ENCODE data around the gene CBLB. TPM values are rescaled to one million over a fixed set of nuclear protein-coding genes. Genes with fewer than 3 reads are reported as not detected.

CBLB gene
- total RNA-seq, 2 experiments from 2014 or later: 104 to 113 TPM

DNA sequence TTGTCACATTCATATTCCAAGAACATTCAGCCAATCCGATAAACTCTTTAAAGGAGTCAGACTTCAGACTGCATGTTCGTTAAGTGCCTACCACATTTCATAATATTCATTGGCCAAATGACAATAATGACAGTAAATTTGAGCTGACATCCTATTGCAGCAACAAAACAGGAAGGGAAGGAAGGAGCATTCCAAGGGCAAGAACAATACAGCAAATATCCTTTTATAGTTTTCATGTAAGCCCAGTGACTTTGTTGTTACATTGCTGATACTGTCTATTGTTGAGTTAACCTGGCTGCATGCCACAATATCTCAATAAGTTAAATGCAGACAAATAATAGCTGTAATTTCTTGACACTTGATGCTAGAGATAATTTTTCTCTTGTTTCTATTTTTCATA, 16.4 kb upstream of the CBLB start:
- no peak for ATAC-seq
- intact Hi-C loops (cut with micrococcal nuclease): no loop called here
- DNase-seq: no peak
- Mint-ChIP-seq H3K9me3 (peaks cover under 1% of the 10 kb centered on the region), H3K4me1 (ENCODE audit: low read depth) (peaks cover 19% of the 10 kb centered on the region), H3K27ac (no peak overlapping the region), H3K36me3 (ENCODE audit: low read depth) (peaks cover 4% of the 10 kb centered on the region), H3K4me3 (no peak overlapping the region), H3K27me3 (no peaks in the 10 kb centered on the region)
- CTCF ChIA-PET: no interaction called here
- TF ChIP-seq, protein P1, sequence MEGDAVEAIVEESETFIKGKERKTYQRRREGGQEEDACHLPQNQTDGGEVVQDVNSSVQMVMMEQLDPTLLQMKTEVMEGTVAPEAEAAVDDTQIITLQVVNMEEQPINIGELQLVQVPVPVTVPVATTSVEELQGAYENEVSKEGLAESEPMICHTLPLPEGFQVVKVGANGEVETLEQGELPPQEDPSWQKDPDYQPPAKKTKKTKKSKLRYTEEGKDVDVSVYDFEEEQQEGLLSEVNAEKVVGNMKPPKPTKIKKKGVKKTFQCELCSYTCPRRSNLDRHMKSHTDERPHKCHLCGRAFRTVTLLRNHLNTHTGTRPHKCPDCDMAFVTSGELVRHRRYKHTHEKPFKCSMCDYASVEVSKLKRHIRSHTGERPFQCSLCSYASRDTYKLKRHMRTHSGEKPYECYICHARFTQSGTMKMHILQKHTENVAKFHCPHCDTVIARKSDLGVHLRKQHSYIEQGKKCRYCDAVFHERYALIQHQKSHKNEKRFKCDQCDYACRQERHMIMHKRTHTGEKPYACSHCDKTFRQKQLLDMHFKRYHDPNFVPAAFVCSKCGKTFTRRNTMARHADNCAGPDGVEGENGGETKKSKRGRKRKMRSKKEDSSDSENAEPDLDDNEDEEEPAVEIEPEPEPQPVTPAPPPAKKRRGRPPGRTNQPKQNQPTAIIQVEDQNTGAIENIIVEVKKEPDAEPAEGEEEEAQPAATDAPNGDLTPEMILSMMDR (IDR thresholded peaks at IDR 0.05): no peak
- POLR2A ChIA-PET: interaction anchor here (0.9 kb wide), 1 partner anchor 146 kb away, joined by 3 read pairs; no protein-coding TSS in a partner anchor

DNA sequence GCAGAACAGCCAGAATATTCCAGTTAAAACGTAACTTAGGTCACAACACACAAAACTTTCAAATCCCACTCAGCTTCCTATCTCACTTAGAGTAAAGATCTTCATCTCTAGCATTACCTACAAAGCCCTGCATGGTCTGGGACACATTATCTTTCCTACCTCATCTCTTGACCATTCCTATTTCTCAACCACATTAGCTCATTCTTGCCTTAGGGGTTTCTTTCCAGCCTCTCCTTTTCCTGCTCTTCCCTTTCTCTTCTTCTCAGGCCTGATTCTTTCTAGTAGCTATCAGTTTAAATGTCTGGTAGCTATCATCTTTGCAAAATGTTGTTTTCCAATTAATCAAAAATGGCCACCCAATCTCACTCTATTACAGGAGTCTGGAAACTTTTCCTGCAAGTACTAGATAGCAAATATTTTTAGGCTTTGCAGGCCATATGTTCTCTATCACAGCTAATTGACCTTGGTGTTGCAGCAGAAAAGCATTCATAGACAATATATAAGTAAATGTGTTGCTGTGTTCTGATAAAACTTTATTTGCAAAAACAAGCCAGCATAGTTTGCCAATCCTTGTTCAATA, 15.1 kb upstream of the CBLB start:
- ChIA-PET POLR2A (no interaction called here), CTCF (interaction anchor here (1.0 to 1.1 kb wide), 2 partner anchors 9 to 197 kb away, joined by 3 to 4 read pairs; no protein-coding TSS in a partner anchor)
- Mint-ChIP-seq H3K27me3 (no peaks in the 10 kb centered on the region), H3K36me3 (ENCODE audit: low read depth) (peaks cover 5% of the 10 kb centered on the region), H3K9me3 (peaks cover 2% of the 10 kb centered on the region), H3K27ac (no peak overlapping the region), H3K4me3 (peak overlapping the region; percentile 78), H3K4me1 (ENCODE audit: low read depth) (peaks cover 19% of the 10 kb centered on the region)
- TF ChIP-seq, protein P1 (IDR thresholded peaks at IDR 0.05): no peak
- DNase-seq (no peak), ATAC-seq (no peak)
- intact Hi-C loops (cut with micrococcal nuclease): no loop called here

DNA sequence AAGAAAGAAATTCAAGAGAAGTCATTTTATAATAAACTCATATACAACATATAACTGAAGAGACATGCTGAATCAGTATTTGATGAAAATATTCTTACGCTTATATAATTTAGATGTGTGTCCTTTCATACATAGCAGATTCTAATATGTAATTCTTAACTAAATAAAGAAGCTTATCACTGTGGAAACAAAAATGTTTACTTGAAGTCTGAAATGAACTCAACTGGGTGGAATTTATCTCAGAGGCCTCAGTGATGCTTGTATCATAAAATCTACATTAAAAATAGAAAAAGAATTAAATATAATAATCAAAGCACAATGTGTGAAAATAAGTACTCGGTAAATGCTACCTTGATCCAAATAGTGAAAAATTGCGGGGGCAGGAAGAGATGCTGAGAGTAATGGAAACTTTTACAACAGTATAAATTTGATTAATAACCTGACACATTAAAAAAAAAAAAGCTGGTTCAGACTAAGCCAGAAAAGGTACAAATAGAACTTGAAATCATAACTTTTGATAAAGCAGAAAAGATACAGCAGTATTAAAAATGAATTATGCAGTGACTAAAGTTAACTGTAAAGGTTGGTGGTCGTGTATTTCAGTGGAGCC, 12.0 kb upstream of the CBLB start:
- H3K4me3 Mint-ChIP-seq: no peak overlapping the region
- DNase-seq: no peak
- H3K36me3 Mint-ChIP-seq (ENCODE audit: low read depth): peaks cover 5% of the 10 kb centered on the region
- no peak overlapping the region for H3K27ac Mint-ChIP-seq
- ChIA-PET CTCF (interaction anchor here (1.2 kb wide), 1 partner anchor 9 kb away, joined by 4 read pairs; no protein-coding TSS in a partner anchor), POLR2A (no interaction called here)
- peaks cover 46% of the 10 kb centered on the region for H3K4me1 Mint-ChIP-seq (ENCODE audit: low read depth)
- TF ChIP-seq, protein P1 (IDR thresholded peaks at IDR 0.05): no peak
- peaks cover 2% of the 10 kb centered on the region for H3K9me3 Mint-ChIP-seq
- intact Hi-C loops (cut with micrococcal nuclease): no loop called here
- H3K27me3 Mint-ChIP-seq: no peaks in the 10 kb centered on the region
- no peak for ATAC-seq

DNA sequence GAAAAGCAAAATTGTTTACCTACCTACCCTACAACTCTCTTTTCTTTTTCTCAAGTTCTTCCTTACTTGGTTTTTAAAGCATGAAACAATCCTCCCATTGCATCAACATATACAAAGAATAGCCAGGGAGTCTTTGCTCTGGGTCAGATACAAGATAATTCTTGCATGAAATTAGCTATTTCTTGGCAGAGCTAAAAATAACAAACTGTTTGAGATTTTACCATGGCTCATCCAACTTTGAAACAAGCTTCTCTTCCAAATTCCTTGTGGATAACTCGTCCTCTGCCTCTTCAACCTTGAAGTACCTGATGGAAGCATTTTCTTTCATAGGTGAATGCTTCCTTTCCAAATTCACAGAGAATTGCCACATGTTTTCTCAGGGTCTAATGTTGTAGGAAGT, 9.2 kb upstream of the CBLB start:
- POLR2A ChIA-PET: no interaction called here

More for the DNA sequence above, 9.2 kb upstream of the CBLB start:
- H3K36me3 Mint-ChIP-seq (ENCODE audit: low read depth): peaks cover 5% of the 10 kb centered on the region
- peak overlapping the region; percentile 14 for H3K4me3 Mint-ChIP-seq
- ATAC-seq (no peak), DNase-seq (no peak)
- CTCF ChIA-PET: no interaction called here
- H3K4me1 Mint-ChIP-seq (ENCODE audit: low read depth): peaks cover 50% of the 10 kb centered on the region
- intact Hi-C loops (cut with micrococcal nuclease): no loop called here
- no peaks in the 10 kb centered on the region for H3K27me3 Mint-ChIP-seq
- H3K27ac Mint-ChIP-seq: peak overlapping the region; percentile 82
- TF ChIP-seq, protein P1 (IDR thresholded peaks at IDR 0.05): no peak
- H3K9me3 Mint-ChIP-seq: peaks cover 2% of the 10 kb centered on the region

Data from activated CD8-positive, alpha-beta T cell treated with anti-CD3 and anti-CD28 coated beads for 36 hours (primary cell).